Gastrocnemius medialis (tissue), 4 donors: Measurements from ENCODE around the gene THOC5. TPM values are rescaled to one million over a fixed set of nuclear protein-coding genes. Genes with fewer than 3 reads are reported as not detected.

ENCODE experiments used
- ATAC-seq, 2 donors: fragments of 150-250 bp; one replicate each; pipeline ENCODE4 v1.9.1; 2016
- DNase-seq, 2 donors: peaks; one replicate each; pipeline ENCODE4 v3.0.0-alpha.2; 2019
- H3K27ac ChIP-seq, 4 donors: fragments of 200-600 bp; sonication (generic); 1 replicate in 1 of 4; 2 replicates in 3 of 4; pipeline ENCODE4 v1.5.1; 2016 to 2018; ENCODE audit warnings: mild to moderate bottlenecking in 2 of 4, moderate library complexity in 1 of 4
- H3K27me3 ChIP-seq, 3 donors: fragments of 200-600 bp; sonication (generic) in 2 of 3; 1 replicate in 1 of 3; 2 replicates in 2 of 3; pipeline versions ENCODE4 v1.5.1 to v1.6.0; 2016 to 2019; ENCODE audit warnings: mild to moderate bottlenecking in 1 of 3, moderate library complexity in 1 of 3
- H3K36me3 ChIP-seq, 2 donors: fragments of 200-600 bp; sonication (generic) in 1 of 2; one replicate each; pipeline ENCODE4 v1.5.1; 2017 to 2018
- H3K4me1 ChIP-seq, 2 donors: fragments of 200-600 bp; sonication (generic) in 1 of 2; one replicate each; pipeline ENCODE4 v1.5.1; 2016 to 2017; ENCODE audit warnings: mild to moderate bottlenecking in 2 of 2
- H3K4me3 ChIP-seq, 4 donors: fragments of 200-600 bp; sonication (generic) in 3 of 4; 1 replicate in 1 of 4; 2 replicates in 3 of 4; pipeline ENCODE4 v1.5.1; 2016 to 2019; ENCODE audit warnings: mild to moderate bottlenecking in 2 of 4
- H3K9me3 ChIP-seq, 3 donors: fragments of 200-600 bp; sonication (generic) in 2 of 3; 1 replicate in 1 of 3; 2 replicates in 2 of 3; pipeline ENCODE4 v1.5.1; 2016 to 2019
- CTCF ChIP-seq, 5 experiments: fragments of 450-650 bp in 3 of 5; fragments of 200-600 bp in 2 of 5; sonication (generic) in 2 of 5; IDR thresholded peaks in 4 of 5; conservative IDR thresholded peaks in 1 of 5; 1 replicate in 4 of 5; 2 replicates in 1 of 5; pipeline ENCODE4 v1.5.1; 2016 to 2019; ENCODE audit warnings: antibody characterized with exemption in 5 of 5, mild to moderate bottlenecking in 3 of 5, moderate library complexity in 3 of 5
- POLR2A ChIP-seq, 2 donors: fragments of 450-650 bp; IDR thresholded peaks; one replicate each; pipeline ENCODE4 v1.6.1; 2017; ENCODE audit warnings: antibody characterized with exemption in 2 of 2, mild to moderate bottlenecking in 2 of 2, moderate library complexity in 2 of 2
- in situ Hi-C, 4 donors: fragments of 200-750 bp; cut with MboI; loops; one replicate each; pipeline versions ENCODE4 v1.15.0 to v1.8.0; 2017; ENCODE audit warnings: low sequenced_read_pairs in 4 of 4
- intact Hi-C: fragments of 100-400 bp; cut with DNase I; formaldehyde crosslinking; loops from one replicate; pipeline ENCODE4 v1.15.1; 2023; ENCODE audit warnings: low total_unique reads
- total RNA-seq, 4 donors: library from RNA; depleted of rRNA; stranded (reverse); fragments of >200 nt; gene quantifications; one replicate each; pipeline versions ENCODE4 v1.1.0 to v1.2.3, GENCODE V29; 2016

The THOC5 gene
- total RNA-seq, 4 donors from 2014 or later, result 38.4 to 71.4 (median 56.3) TPM

DNA sequence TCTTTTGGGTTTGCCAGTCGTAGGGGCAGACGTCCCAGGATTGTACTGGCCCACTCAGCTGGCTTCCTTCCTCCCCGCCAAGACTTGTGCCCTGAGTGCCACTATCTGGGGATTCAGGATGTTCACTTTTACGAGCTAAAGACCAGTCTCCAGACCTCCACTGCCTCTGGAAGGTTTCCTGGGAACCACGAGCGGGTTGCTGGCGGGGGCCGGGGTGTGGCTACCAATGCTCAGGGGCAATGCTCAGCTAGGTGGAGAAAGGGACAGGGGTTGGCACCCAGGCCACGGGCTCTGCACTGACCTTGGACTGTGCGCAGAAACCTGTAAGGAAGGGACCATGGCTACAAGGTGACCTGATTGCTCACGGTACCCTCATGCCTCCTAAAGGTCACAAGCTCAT, 71.3 kb downstream of the THOC5 start:
- H3K36me3 ChIP-seq, result no peaks in the 10 kb centered on the region
- H3K4me1 ChIP-seq, result peaks cover 0 to 7% of the 10 kb centered on the region in 2 donors
- intact Hi-C loops, result no loop called here
- peaks cover 47 to 55% (median 51%) of the 10 kb centered on the region in 3 donors for H3K27me3 ChIP-seq
- in situ Hi-C loops, result no loop called here
- H3K9me3 ChIP-seq, result no peaks in the 10 kb centered on the region
- no peak for ATAC-seq
- no peak overlapping the region for H3K4me3 ChIP-seq
- DNase-seq, result no peak
- no peak for TF ChIP-seq CTCF (IDR thresholded peaks at IDR 0.05 in 4 of 5, conservative IDR thresholded peaks at IDR 0.05 in 1 of 5)
- no peak overlapping the region for H3K27ac ChIP-seq

DNA sequence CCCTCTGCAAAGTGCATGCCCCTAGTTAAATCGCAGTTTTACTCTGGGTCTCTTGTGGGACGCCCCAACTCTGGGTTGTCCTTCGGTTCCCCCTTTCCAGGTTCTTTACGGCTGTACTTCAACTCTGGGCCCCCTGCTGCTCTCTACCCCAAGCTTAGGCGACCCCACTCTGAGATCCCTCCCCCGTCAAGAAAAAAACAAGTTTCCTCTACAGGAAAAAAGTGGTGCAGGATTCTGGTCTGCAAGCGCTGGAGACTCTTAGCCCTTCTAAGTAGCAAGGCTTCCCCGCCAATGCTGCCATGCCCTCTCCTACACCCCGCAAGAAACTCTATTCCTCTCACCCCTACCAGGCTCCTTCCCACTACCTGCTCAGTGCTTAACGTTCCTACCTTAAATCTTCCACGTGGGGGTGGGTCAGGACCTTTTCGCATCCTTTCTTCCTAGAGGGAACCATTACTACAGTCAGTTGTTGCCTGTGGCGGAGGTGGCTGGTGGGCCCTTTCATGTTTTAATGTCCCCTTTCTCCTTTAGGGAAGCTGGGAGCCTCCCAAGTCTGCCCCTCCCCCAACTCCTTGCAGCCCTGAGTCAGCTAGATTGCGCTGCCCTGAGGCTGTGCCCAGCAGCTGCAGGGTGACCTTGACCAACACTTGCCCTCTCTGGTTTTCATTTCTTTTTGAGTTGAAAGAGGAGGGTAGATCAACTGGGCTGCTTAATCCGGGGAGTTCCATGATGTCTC, 72.1 kb downstream of the THOC5 start:
- Histone ChIP-seq H3K9me3 (no peaks in the 10 kb centered on the region), H3K4me1 (peaks cover 0 to 7% of the 10 kb centered on the region in 2 donors), H3K4me3 (peak overlapping the region in 3 of 4 donors; percentile 21 to 31 (median 21)), H3K27ac (no peak overlapping the region), H3K27me3 (peaks cover 47 to 56% (median 51%) of the 10 kb centered on the region in 3 donors), H3K36me3 (no peaks in the 10 kb centered on the region)
- no peak for DNase-seq
- in situ Hi-C loops, result no loop called here
- no peak for TF ChIP-seq POLR2A (IDR thresholded peaks at IDR 0.05)
- no peak for TF ChIP-seq CTCF (IDR thresholded peaks at IDR 0.05 in 4 of 5, conservative IDR thresholded peaks at IDR 0.05 in 1 of 5)
- no peak for ATAC-seq
- intact Hi-C loops, result no loop called here

DNA sequence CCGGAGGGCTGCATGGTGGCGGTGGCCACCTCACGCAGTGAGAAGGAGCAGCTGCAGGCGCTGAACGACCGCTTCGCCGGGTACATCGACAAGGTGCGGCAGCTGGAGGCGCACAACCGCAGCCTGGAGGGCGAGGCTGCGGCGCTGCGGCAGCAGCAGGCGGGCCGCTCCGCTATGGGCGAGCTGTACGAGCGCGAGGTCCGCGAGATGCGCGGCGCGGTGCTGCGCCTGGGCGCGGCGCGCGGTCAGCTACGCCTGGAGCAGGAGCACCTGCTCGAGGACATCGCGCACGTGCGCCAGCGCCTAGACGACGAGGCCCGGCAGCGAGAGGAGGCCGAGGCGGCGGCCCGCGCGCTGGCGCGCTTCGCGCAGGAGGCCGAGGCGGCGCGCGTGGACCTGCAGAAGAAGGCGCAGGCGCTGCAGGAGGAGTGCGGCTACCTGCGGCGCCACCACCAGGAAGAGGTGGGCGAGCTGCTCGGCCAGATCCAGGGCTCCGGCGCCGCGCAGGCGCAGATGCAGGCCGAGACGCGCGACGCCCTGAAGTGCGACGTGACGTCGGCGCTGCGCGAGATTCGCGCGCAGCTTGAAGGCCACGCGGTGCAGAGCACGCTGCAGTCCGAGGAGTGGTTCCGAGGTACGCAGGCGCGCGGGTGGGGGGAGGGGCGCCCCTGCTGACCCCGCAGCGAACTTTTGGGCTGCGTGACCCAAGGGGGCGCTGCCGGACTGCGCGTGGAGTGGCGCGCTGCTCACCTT, 72.9 kb downstream of the THOC5 start:
- DNase-seq (no peak), ATAC-seq (no peak)
- peaks cover 47 to 56% (median 51%) of the 10 kb centered on the region in 3 donors for H3K27me3 ChIP-seq
- H3K4me3 ChIP-seq, result peak overlapping the region in 3 of 4 donors; percentile 21 to 31 (median 21)
- TF ChIP-seq CTCF (IDR thresholded peaks at IDR 0.05 in 4 of 5, conservative IDR thresholded peaks at IDR 0.05 in 1 of 5), result no peak
- no peak for TF ChIP-seq POLR2A (IDR thresholded peaks at IDR 0.05)
- H3K36me3 ChIP-seq, result no peaks in the 10 kb centered on the region
- intact Hi-C loops (no loop called here), in situ Hi-C loops (no loop called here)
- no peaks in the 10 kb centered on the region for H3K9me3 ChIP-seq
- H3K4me1 ChIP-seq, result peaks cover 0 to 7% of the 10 kb centered on the region in 2 donors
- no peak overlapping the region for H3K27ac ChIP-seq

- Histone ChIP-seq H3K27ac (no peak overlapping the region), H3K4me1 (peaks cover 0 to 7% of the 10 kb centered on the region in 2 donors), H3K9me3 (no peaks in the 10 kb centered on the region), H3K36me3 (no peaks in the 10 kb centered on the region), H3K27me3 (peaks cover 47 to 56% (median 51%) of the 10 kb centered on the region in 3 donors), H3K4me3 (peak overlapping the region in 1 of 4 donors; percentile 21)
- TF ChIP-seq CTCF (IDR thresholded peaks at IDR 0.05 in 4 of 5, conservative IDR thresholded peaks at IDR 0.05 in 1 of 5), result no peak
- no peak for TF ChIP-seq POLR2A (IDR thresholded peaks at IDR 0.05)
- ATAC-seq (no peak), DNase-seq (no peak)
- intact Hi-C loops (no loop called here), in situ Hi-C loops (no loop called here)
Measured at GRCh38 chr22:29480262-29480511, 73.4 kb downstream of the THOC5 start.
